DND-41 (cell line): Measurements from ENCODE around the gene LRRC74B.
"Not testable (repeated sequence)": the region's sequence is repeated elsewhere in the genome, so short reads cannot be mapped to it uniquely, and the experiment has no call there.

Experiments
- CTCF ChIP-seq: IDR thresholded peaks from 2 replicates; pipeline ENCODE4 v1.5.1; 2012; ENCODE audit warnings: borderline replicate concordance, low read length, moderate library complexity, mild to moderate bottlenecking; ENCODE audit not compliant: poor library complexity, severe bottlenecking; ENCODE audit errors: extremely low read depth
- EZH2 ChIP-seq: IDR thresholded peaks from 3 replicates; pipeline ENCODE4 v1.6.1; 2012; ENCODE audit warnings: borderline replicate concordance, low read depth, mild to moderate bottlenecking, moderate library complexity, low read length, inconsistent platforms; ENCODE audit not compliant: severe bottlenecking

DNA sequence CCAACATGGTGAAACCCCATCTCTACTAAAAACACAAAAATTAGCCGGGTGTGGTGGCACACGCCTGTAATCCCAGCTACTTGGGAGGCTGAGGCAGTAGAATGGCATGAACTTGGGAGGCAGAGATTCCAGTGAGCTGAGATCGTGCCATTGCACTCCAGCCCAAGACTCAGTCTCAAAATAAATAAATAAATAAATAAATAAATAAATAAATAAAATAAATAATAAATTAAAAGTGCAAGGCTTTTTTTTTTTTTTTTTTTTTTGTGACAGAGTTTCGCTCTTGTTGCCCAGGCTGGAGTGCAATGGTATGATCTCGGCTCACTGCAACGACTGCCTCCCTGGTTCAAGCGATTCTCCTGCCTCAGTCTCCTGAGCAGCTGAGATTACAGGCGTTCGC is 51.1 kb downstream of the LRRC74B start:
- TF ChIP-seq CTCF, EZH2: not testable (repeated sequence)
